Suprapubic skin (tissue), 4 donors: Measurements from ENCODE around the gene FSTL4. TPM values are rescaled to one million over a fixed set of nuclear protein-coding genes. Genes with fewer than 3 reads are reported as not detected.

Source experiments
- DNase-seq, 2 donors: peaks; one replicate each; pipeline ENCODE4 v3.0.0-alpha.2; 2019; ENCODE audit warnings: low spot score in 2 of 2
- H3K27ac ChIP-seq: fragments of 200-600 bp; sonication (generic); one replicate; pipeline ENCODE4 v1.5.1; 2019
- H3K27me3 ChIP-seq: fragments of 200-600 bp; sonication (generic); one replicate; pipeline ENCODE4 v1.5.1; 2019
- H3K36me3 ChIP-seq: fragments of 200-600 bp; sonication (generic); one replicate; pipeline ENCODE4 v1.5.1; 2019
- H3K4me1 ChIP-seq: fragments of 200-600 bp; sonication (generic); one replicate; pipeline ENCODE4 v1.5.1; 2019
- H3K4me3 ChIP-seq: fragments of 200-600 bp; sonication (generic); one replicate; pipeline ENCODE4 v1.5.1; 2019; ENCODE audit warnings: mild to moderate bottlenecking
- H3K9me3 ChIP-seq: fragments of 200-600 bp; sonication (generic); one replicate; pipeline ENCODE4 v1.5.1; 2019
- EP300 ChIP-seq: sonication (generic); formaldehyde crosslinking; IDR thresholded peaks from one replicate; pipeline ENCODE4 v1.6.1; 2017; ENCODE audit warnings: antibody characterized with exemption
- POLR2A ChIP-seq, 2 donors: fragments of 450-650 bp; IDR thresholded peaks; one replicate each; pipeline ENCODE4 v1.6.1; 2017; ENCODE audit warnings: antibody characterized with exemption in 2 of 2, mild to moderate bottlenecking in 2 of 2, moderate library complexity in 2 of 2
- POLR2AphosphoS5 ChIP-seq, 3 donors: sonication (generic); formaldehyde crosslinking; IDR thresholded peaks; one replicate each; pipeline ENCODE4 v1.6.1; 2017; ENCODE audit warnings: antibody characterized with exemption in 3 of 3
- WGBS: methylation state at CpG from one replicate; pipeline ENCODE4 v1.1.5; 2018; 5-methylcytosine and 5-hydroxymethylcytosine counted together
- total RNA-seq, 4 donors: library from RNA; depleted of rRNA; stranded (reverse); fragments of >200 nt; gene quantifications; one replicate each; pipeline ENCODE4 v1.1.0, GENCODE V29; 2016
- TF ChIP-seq, protein P1 (sequence below), 2 donors: fragments of 200-600 bp in 1 of 2; fragments of 450-650 bp in 1 of 2; sonication (generic) in 1 of 2; IDR thresholded peaks; one replicate each; pipeline ENCODE4 v1.5.1; 2016 to 2019; ENCODE audit warnings: antibody characterized with exemption in 2 of 2, mild to moderate bottlenecking in 1 of 2, moderate library complexity in 1 of 2

FSTL4 gene
- total RNA-seq, 4 donors from 2014 or later, result 2.3 to 6.4 (median 5.8) TPM

DNA sequence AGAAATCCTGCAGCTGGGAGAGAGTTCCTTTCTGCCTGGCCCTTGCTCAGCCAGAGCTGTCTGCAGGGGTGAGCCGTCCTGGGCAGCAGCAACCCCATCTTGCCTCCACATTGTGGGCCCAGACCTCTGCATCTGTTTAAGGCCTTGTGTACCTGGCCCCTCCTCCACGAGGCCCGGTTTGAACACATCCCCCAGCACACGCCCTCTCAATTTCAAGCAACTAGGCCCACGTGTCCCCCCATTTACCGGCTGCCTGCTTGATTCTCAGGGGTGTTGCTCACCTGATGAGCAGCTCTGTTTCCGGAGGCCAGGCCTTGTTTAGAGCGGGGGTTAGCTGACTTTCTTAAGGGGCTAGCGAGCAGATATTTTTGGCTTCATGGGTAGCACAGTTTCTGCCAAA is 378.7 kb downstream of the FSTL4 start:
- DNase-seq, result peak in 1 of 2 donors; percentile 69
- Histone ChIP-seq H3K27me3 (peaks cover 3% of the 10 kb centered on the region), H3K4me3 (no peak overlapping the region), H3K4me1 (peaks cover 26% of the 10 kb centered on the region), H3K27ac (no peak overlapping the region), H3K9me3 (no peaks in the 10 kb centered on the region), H3K36me3 (no peaks in the 10 kb centered on the region)
- WGBS, result 95% methylated on average over 9 of the region's 9 CpGs
- TF ChIP-seq EP300, result no peak

DNA sequence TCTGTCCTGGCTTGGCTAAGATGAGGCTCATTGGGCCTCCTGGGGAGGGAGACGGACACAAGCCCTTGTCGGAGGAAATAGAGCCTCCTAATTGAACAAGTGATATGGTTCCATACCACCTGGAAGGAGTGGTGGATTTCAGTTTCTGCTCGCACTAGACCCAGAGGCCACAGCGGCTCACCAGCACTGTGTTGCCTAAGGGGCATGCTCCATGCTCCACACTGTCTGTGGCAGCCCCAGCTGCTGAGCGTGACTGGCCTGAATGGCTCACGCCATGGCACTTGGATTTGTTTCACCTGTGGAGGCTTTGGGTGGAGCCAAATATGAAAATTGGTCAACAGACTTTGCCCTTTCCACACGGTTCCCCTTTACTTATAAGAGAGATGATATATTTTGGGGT is 379.4 kb downstream of the FSTL4 start:
- Histone ChIP-seq H3K36me3 (no peaks in the 10 kb centered on the region), H3K27me3 (peaks cover 3% of the 10 kb centered on the region), H3K4me1 (peaks cover 26% of the 10 kb centered on the region), H3K4me3 (no peak overlapping the region), H3K27ac (no peak overlapping the region), H3K9me3 (no peaks in the 10 kb centered on the region)
- TF ChIP-seq EP300 (no peak), POLR2A (IDR thresholded peaks at IDR 0.05) (no peak), POLR2AphosphoS5 (IDR thresholded peaks at IDR 0.05) (no peak)
- TF ChIP-seq, protein P1, sequence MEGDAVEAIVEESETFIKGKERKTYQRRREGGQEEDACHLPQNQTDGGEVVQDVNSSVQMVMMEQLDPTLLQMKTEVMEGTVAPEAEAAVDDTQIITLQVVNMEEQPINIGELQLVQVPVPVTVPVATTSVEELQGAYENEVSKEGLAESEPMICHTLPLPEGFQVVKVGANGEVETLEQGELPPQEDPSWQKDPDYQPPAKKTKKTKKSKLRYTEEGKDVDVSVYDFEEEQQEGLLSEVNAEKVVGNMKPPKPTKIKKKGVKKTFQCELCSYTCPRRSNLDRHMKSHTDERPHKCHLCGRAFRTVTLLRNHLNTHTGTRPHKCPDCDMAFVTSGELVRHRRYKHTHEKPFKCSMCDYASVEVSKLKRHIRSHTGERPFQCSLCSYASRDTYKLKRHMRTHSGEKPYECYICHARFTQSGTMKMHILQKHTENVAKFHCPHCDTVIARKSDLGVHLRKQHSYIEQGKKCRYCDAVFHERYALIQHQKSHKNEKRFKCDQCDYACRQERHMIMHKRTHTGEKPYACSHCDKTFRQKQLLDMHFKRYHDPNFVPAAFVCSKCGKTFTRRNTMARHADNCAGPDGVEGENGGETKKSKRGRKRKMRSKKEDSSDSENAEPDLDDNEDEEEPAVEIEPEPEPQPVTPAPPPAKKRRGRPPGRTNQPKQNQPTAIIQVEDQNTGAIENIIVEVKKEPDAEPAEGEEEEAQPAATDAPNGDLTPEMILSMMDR (IDR thresholded peaks at IDR 0.05), result no peak
- 86% methylated on average over 7 of the region's 7 CpGs for WGBS
- peak in 1 of 2 donors; percentile 67 for DNase-seq

DNA sequence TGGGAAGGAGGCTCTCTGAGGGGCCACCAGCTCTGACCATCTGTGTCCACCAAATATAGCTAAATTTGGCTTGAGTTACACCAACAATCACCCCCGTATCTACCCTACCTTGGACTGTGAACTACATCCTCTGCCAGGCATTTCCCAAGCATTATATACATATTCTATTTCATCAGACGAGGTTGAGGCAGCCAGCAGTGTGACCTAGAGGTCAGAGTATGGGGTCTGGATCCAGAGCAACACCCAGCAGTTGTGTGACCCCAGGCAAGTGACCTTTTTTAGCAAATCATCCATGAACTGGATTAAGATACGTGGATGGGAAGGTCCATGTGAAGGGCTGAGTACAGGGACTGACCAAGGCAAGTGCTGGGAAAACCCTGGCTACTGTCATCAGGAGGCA is 379.9 kb downstream of the FSTL4 start:
- Histone ChIP-seq H3K4me3 (no peak overlapping the region), H3K9me3 (no peaks in the 10 kb centered on the region), H3K27ac (no peak overlapping the region), H3K4me1 (peaks cover 26% of the 10 kb centered on the region), H3K36me3 (no peaks in the 10 kb centered on the region), H3K27me3 (peaks cover 3% of the 10 kb centered on the region)
- peak in 1 of 2 donors; percentile 38 for DNase-seq
- WGBS, result 92% methylated on average over 3 of the region's 3 CpGs
- TF ChIP-seq EP300 (no peak), POLR2A (IDR thresholded peaks at IDR 0.05) (no peak), POLR2AphosphoS5 (IDR thresholded peaks at IDR 0.05) (no peak)
- TF ChIP-seq, protein P1 (IDR thresholded peaks at IDR 0.05), result no peak

DNA sequence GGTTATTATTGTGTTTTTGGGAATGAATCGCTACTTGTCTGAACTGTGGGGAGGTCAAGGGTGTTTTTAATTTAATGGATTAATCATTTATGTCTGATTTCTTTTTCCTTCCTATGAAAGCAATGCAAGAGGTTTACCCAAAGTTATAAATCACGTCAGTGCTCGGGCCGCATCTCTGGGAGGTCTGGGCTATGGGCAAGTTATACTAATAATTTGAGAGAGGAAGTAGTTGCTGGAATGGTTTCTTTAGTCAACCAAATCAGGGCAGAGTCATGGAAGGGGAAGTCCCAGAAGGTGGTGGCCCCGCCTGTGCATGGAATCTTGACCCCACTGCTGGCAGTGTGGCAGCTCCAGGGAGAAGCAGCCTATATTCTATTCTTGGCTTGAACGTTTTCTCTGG is 380.3 kb downstream of the FSTL4 start:
- no peak overlapping the region for H3K4me3 ChIP-seq
- 39% methylated on average over 6 of the region's 6 CpGs for WGBS
- H3K27me3 ChIP-seq, result peaks cover 3% of the 10 kb centered on the region
- H3K4me1 ChIP-seq, result peaks cover 30% of the 10 kb centered on the region
- no peak for TF ChIP-seq EP300
- TF ChIP-seq, protein P1 (IDR thresholded peaks at IDR 0.05), result no peak
- no peak for TF ChIP-seq POLR2A (IDR thresholded peaks at IDR 0.05)
- no peak for TF ChIP-seq POLR2AphosphoS5 (IDR thresholded peaks at IDR 0.05)
- peak in 1 of 2 donors; percentile 29 for DNase-seq
- no peaks in the 10 kb centered on the region for H3K36me3 ChIP-seq
- H3K9me3 ChIP-seq, result no peaks in the 10 kb centered on the region
- no peak overlapping the region for H3K27ac ChIP-seq

DNA sequence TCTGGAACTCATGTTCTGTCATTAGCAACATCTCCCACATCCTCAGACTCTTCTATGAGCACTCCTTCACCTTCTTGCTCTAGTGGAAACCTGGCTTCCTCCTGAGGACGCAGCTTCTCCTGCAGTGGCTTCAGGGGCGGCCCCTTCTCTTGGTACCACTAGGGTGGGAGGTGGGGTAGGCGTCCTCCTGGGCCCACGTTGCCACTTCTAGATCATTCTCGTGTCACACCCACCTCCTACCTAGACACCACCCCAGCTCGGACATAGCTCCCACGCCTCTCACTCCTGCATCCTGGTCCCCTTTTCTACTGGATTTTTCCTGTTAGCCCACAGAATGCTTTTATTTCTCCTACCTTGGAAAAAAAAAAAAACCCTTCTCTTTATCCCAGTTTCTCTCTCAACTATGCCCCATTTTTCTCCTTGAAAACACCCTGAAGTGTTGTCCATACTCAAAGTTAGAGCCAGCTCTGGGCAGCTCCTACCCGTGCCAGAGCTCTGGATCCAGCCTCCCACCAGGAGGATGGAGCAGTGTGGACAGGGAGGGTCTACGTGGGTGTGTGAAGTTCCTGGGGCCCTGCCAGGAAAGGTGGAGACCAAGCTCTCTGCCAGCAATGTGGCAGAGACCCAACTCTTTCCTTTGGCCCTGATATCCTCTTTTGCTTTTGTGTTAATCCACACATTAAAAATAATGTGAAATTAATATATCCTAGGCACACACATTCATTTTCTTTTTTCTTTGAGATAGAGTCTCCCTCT is 381.3 kb downstream of the FSTL4 start:
- peak in 1 of 2 donors; percentile 70 for DNase-seq
- Histone ChIP-seq H3K9me3 (no peaks in the 10 kb centered on the region), H3K4me3 (no peak overlapping the region), H3K36me3 (no peaks in the 10 kb centered on the region), H3K27me3 (no peaks in the 10 kb centered on the region), H3K27ac (no peak overlapping the region), H3K4me1 (peaks cover 39% of the 10 kb centered on the region)
- 72% methylated on average over 9 of the region's 9 CpGs for WGBS
- no peak for TF ChIP-seq POLR2AphosphoS5 (IDR thresholded peaks at IDR 0.05)
- TF ChIP-seq, protein P1 (IDR thresholded peaks at IDR 0.05), result no peak
- no peak for TF ChIP-seq POLR2A (IDR thresholded peaks at IDR 0.05)
- no peak for TF ChIP-seq EP300
